VCaP (cell line): ENCODE data around the gene MYO3B.

ENCODE experiments used
- H3K27ac ChIP-seq: fragments of 450-650 bp; 2 replicates; pipeline ENCODE4 v1.5.1; 2017
- CTCF ChIP-seq: fragments of 450-650 bp; conservative IDR thresholded peaks from 2 replicates; pipeline ENCODE4 v1.5.1; 2017; ENCODE audit warnings: mild to moderate bottlenecking, moderate library complexity

MYO3B gene

GRCh38 chr2:170155022-170155722, 22.8 kb upstream of the MYO3B start:
- no peak overlapping the region for H3K27ac ChIP-seq
- TF ChIP-seq CTCF = no peak

GRCh38 chr2:170155723-170156253, 22.2 kb upstream of the MYO3B start:
- TF ChIP-seq CTCF = no peak
- H3K27ac ChIP-seq = no peak overlapping the region

GRCh38 chr2:170156592-170156991, 21.4 kb upstream of the MYO3B start:
- TF ChIP-seq CTCF = no peak
- H3K27ac ChIP-seq = no peak overlapping the region

DNA sequence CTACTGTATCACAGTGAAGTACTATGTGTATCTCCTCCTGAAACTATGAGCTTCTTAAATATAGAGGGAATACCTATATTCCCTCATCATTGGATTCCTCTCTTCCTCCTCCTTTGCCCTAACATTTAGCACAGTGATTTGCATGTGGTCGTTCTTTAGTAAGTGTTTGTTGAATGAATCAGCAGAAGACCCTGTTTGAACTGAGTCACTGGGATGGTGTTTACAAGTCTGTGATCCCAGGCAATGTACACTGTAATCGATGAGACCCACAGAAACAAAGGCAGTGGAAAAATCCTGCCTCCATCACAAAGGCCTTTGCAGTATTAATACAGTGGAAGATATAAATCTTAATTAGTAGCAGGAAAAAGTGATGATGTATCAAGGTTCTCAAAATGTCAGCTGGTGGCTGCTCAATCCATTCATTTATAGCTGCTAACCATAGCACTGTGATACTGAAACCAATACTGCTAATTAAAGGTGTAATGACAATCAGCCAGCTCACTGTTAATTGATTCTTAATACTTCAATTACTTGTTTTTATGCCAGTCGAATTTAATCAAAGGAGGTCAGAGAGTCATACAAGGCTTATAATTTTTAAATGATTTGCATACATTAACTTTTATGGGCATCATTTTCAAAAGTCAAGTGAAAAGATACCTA, 20.8 kb upstream of the MYO3B start:
- TF ChIP-seq CTCF = no peak
- no peak overlapping the region for H3K27ac ChIP-seq

GRCh38 chr2:170159060-170159459, 18.9 kb upstream of the MYO3B start:
- H3K27ac ChIP-seq = no peak overlapping the region
- TF ChIP-seq CTCF = no peak

- no peak for TF ChIP-seq CTCF
- no peak overlapping the region for H3K27ac ChIP-seq
Measured at GRCh38 chr2:170161516-170162270, 16.3 kb upstream of the MYO3B start.

DNA sequence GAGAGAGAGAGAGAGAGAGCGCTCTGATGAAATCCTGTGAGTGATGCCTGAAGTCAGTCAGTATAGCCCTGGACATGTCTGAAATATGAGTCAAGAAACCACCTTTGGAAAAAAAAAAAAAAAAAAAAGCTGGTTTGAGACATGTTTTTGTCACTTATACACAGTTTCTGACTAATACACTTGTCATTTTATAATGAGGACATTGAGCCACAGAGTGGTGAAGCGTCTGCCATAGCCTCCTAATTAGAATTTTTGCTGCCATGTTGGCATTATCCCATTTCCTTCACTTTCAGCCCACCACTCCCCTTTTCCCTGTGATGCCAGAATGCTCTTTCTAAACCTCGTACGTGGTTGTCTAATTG, 15.7 kb upstream of the MYO3B start:
- no peak for TF ChIP-seq CTCF
- H3K27ac ChIP-seq = no peak overlapping the region
